Liver (tissue), 9 donors: ENCODE data around the gene PARD3. TPM values are rescaled to one million over a fixed set of nuclear protein-coding genes. Genes with fewer than 3 reads are reported as not detected.

ENCODE experiments used
- DNase-seq: peaks from one replicate; pipeline ENCODE4 v3.0.0-alpha.2; 2017; ENCODE audit warnings: low spot score
- H3K27ac ChIP-seq, 2 donors: one replicate each; pipeline ENCODE4 v1.7.0; 2013; ENCODE audit warnings: inconsistent platforms in 2 of 2, low read length in 2 of 2, control low read depth in 1 of 2, low read depth in 1 of 2, mild to moderate bottlenecking in 1 of 2
- H3K27me3 ChIP-seq, 4 donors: one replicate each; pipeline versions ENCODE4 v1.6.1 to v1.7.0; 2013; ENCODE audit warnings: low read length in 3 of 4, inconsistent platforms in 1 of 4, mild to moderate bottlenecking in 1 of 4, moderate library complexity in 1 of 4; ENCODE audit not compliant: control insufficient read depth in 4 of 4, insufficient read depth in 4 of 4
- H3K36me3 ChIP-seq, 4 donors: one replicate each; pipeline versions ENCODE4 v1.6.1 to v1.7.0; 2013; ENCODE audit warnings: low read length in 3 of 4, mild to moderate bottlenecking in 3 of 4, low read depth in 1 of 4, moderate library complexity in 1 of 4; ENCODE audit not compliant: control insufficient read depth in 4 of 4, insufficient read depth in 3 of 4
- H3K4me1 ChIP-seq, 4 donors: one replicate each; pipeline versions ENCODE4 v1.6.1 to v1.7.0; 2013; ENCODE audit warnings: low read length in 3 of 4, mild to moderate bottlenecking in 3 of 4, moderate library complexity in 1 of 4; ENCODE audit not compliant: control insufficient read depth in 4 of 4, insufficient read depth in 4 of 4
- H3K4me3 ChIP-seq, 3 donors: one replicate each; pipeline versions ENCODE4 v1.6.1 to v1.7.0; 2013; ENCODE audit warnings: low read length in 3 of 3, control low read depth in 1 of 3, low read depth in 1 of 3, mild to moderate bottlenecking in 1 of 3
- H3K9ac ChIP-seq, 2 donors: one replicate each; pipeline ENCODE4 v1.7.0; 2013; ENCODE audit warnings: low read length in 2 of 2, mild to moderate bottlenecking in 2 of 2, moderate library complexity in 2 of 2, control low read depth in 1 of 2, low read depth in 1 of 2
- H3K9me3 ChIP-seq, 4 donors: one replicate each; pipeline versions ENCODE4 v1.6.1 to v1.7.0; 2013; ENCODE audit warnings: low read length in 3 of 4; ENCODE audit not compliant: control insufficient read depth in 4 of 4
- CTCF ChIP-seq: fragments of 150-350 bp; IDR thresholded peaks from 2 replicates; pipeline ENCODE4 v1.5.1; 2017; ENCODE audit warnings: improper control_type of control experiment, low read depth, low read length; ENCODE audit not compliant: missing input control
- EGR1 ChIP-seq, 2 donors: IDR thresholded peaks; 2 replicates each; pipeline ENCODE4 v1.6.1; 2016 to 2018; ENCODE audit warnings: antibody characterized with exemption in 2 of 2, low read depth in 2 of 2
- FOXA1 ChIP-seq: IDR thresholded peaks from 2 replicates; pipeline ENCODE4 v1.6.1; 2016; ENCODE audit warnings: antibody characterized with exemption
- FOXA2 ChIP-seq: IDR thresholded peaks from 2 replicates; pipeline ENCODE4 v1.6.1; 2016; ENCODE audit warnings: antibody characterized with exemption
- GABPA ChIP-seq, 2 donors: IDR thresholded peaks in 1 of 2; conservative IDR thresholded peaks in 1 of 2; 2 replicates each; pipeline ENCODE4 v1.6.1; 2016; ENCODE audit warnings: antibody characterized with exemption in 2 of 2, mild to moderate bottlenecking in 1 of 2, moderate library complexity in 1 of 2
- HNF4A ChIP-seq, 2 donors: conservative IDR thresholded peaks; 2 replicates each; pipeline ENCODE4 v1.6.1; 2016; ENCODE audit warnings: antibody characterized with exemption in 2 of 2, mild to moderate bottlenecking in 2 of 2
- HNF4G ChIP-seq: IDR thresholded peaks from 2 replicates; pipeline ENCODE4 v1.6.1; 2016; ENCODE audit warnings: antibody characterized with exemption
- JUND ChIP-seq, 2 donors: IDR thresholded peaks; 2 replicates each; pipeline ENCODE4 v1.6.1; 2016; ENCODE audit warnings: antibody characterized with exemption in 2 of 2
- MAX ChIP-seq: IDR thresholded peaks from 2 replicates; pipeline ENCODE4 v1.6.1; 2016; ENCODE audit warnings: antibody characterized with exemption
- NR2F2 ChIP-seq: IDR thresholded peaks from 2 replicates; pipeline ENCODE4 v1.6.1; 2016; ENCODE audit warnings: antibody characterized with exemption
- RAD21 ChIP-seq, 2 donors: IDR thresholded peaks; 2 replicates each; pipeline ENCODE4 v1.6.1; 2016; ENCODE audit warnings: antibody characterized with exemption in 2 of 2, mild to moderate bottlenecking in 2 of 2
- REST ChIP-seq: IDR thresholded peaks from 2 replicates; pipeline ENCODE4 v1.6.1; 2016; ENCODE audit warnings: antibody characterized with exemption, mild to moderate bottlenecking
- RXRA ChIP-seq, 2 donors: IDR thresholded peaks; 2 replicates each; pipeline ENCODE4 v1.6.1; 2017 to 2018; ENCODE audit warnings: antibody characterized with exemption in 2 of 2, mild to moderate bottlenecking in 1 of 2
- SP1 ChIP-seq: IDR thresholded peaks from 2 replicates; pipeline ENCODE4 v1.6.1; 2018; ENCODE audit warnings: antibody characterized with exemption, mild to moderate bottlenecking
- TAF1 ChIP-seq: conservative IDR thresholded peaks from 2 replicates; pipeline ENCODE4 v1.6.1; 2016; ENCODE audit warnings: antibody characterized with exemption, mild to moderate bottlenecking
- YY1 ChIP-seq: IDR thresholded peaks from 2 replicates; pipeline ENCODE4 v1.6.1; 2016; ENCODE audit warnings: antibody characterized with exemption, mild to moderate bottlenecking
- WGBS: extraction: QIAGEN DNeasy Blood & Tissue Kit; methylation state at CpG from one replicate; pipeline ENCODE4 v1.1.7; 2013; 5-methylcytosine and 5-hydroxymethylcytosine counted together
- polyA plus RNA-seq, 2 donors: library from polyadenylated mRNA; stranded (reverse) in 1 of 2; unstranded in 1 of 2; fragments of 200-250 nt in 1 of 2; fragments of >200 nt in 1 of 2; fragmentation: Nextera tagmentation in 1 of 2; extraction: Ambion mirVana in 1 of 2; gene quantifications; one replicate each; pipeline versions ENCODE4 v1.2.1 to v1.2.3, GENCODE V29; 2013 to 2015
- total RNA-seq, 2 donors: library from RNA; depleted of rRNA; stranded (reverse); fragments of >200 nt; gene quantifications; one replicate each; pipeline ENCODE4 v1.2.3, GENCODE V29; 2014
- TF ChIP-seq, protein P1 (sequence below): IDR thresholded peaks from 2 replicates; pipeline ENCODE4 v1.6.1; 2016; ENCODE audit warnings: antibody characterized with exemption
- TF ChIP-seq, protein P2 (sequence below): IDR thresholded peaks from 2 replicates; pipeline ENCODE4 v1.6.1; 2016; ENCODE audit warnings: antibody characterized with exemption
- donor health status: healthy.
- donor health status: healthy.
- donor health status: healthy.
- donor health status: healthy.
- donor health status: healthy.

The PARD3 gene
- total and polyA plus RNA-seq, 4 donors, result 12.3 to 43.8 (median 13.5) TPM

DNA sequence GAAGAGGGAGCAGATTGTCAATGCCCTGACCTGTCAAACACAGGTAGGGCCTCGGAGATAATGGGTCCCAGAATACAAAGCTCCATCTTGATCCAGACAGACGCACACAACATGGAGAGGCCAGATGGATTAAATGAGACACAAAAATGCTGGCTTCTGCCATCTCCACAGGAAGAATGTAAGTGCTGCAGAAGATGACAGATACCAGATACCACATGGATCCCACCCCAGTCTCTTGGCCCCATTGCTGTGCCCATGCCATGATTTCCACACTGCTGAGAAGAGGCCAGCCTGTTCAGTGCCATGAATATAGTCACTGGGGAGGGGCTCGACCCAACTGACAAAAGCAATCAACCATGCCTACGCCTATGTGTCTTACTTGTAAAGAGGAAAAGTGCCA is 487.9 kb downstream of the PARD3 start:
- 95% methylated on average over 4 of the region's 4 CpGs for WGBS
- no peak overlapping the region for H3K9ac ChIP-seq
- H3K9me3 ChIP-seq, result no peaks in the 10 kb centered on the region
- H3K27me3 ChIP-seq, result no peaks in the 10 kb centered on the region
- TF ChIP-seq HNF4A (conservative IDR thresholded peaks at IDR 0.05), result no peak
- TF ChIP-seq EGR1 (IDR thresholded peaks at IDR 0.05; ENCODE audit: low read depth in 2 of 2), result no peak
- no peak for TF ChIP-seq FOXA1
- TF ChIP-seq, protein P1, sequence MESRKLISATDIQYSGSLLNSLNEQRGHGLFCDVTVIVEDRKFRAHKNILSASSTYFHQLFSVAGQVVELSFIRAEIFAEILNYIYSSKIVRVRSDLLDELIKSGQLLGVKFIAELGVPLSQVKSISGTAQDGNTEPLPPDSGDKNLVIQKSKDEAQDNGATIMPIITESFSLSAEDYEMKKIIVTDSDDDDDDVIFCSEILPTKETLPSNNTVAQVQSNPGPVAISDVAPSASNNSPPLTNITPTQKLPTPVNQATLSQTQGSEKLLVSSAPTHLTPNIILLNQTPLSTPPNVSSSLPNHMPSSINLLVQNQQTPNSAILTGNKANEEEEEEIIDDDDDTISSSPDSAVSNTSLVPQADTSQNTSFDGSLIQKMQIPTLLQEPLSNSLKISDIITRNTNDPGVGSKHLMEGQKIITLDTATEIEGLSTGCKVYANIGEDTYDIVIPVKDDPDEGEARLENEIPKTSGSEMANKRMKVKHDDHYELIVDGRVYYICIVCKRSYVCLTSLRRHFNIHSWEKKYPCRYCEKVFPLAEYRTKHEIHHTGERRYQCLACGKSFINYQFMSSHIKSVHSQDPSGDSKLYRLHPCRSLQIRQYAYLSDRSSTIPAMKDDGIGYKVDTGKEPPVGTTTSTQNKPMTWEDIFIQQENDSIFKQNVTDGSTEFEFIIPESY, result no peak
- TF ChIP-seq RAD21 (IDR thresholded peaks at IDR 0.05), result no peak
- TF ChIP-seq GABPA (IDR thresholded peaks at IDR 0.05 in 1 of 2, conservative IDR thresholded peaks at IDR 0.05 in 1 of 2), result no peak
- no peak for TF ChIP-seq HNF4G
- TF ChIP-seq CTCF, result no peak
- no peak for TF ChIP-seq JUND (IDR thresholded peaks at IDR 0.05)
- no peak for TF ChIP-seq RXRA (IDR thresholded peaks at IDR 0.05)
- TF ChIP-seq NR2F2, result no peak
- no peak for TF ChIP-seq YY1
- TF ChIP-seq, protein P2, sequence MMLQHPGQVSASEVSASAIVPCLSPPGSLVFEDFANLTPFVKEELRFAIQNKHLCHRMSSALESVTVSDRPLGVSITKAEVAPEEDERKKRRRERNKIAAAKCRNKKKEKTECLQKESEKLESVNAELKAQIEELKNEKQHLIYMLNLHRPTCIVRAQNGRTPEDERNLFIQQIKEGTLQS, result no peak
- TF ChIP-seq TAF1, result no peak
- no peak for DNase-seq
- no peaks in the 10 kb centered on the region for H3K4me1 ChIP-seq
- no peak overlapping the region for H3K4me3 ChIP-seq
- H3K36me3 ChIP-seq, result peaks cover 0 to 9% (median 3%) of the 10 kb centered on the region in 4 donors
- no peak overlapping the region for H3K27ac ChIP-seq

DNA sequence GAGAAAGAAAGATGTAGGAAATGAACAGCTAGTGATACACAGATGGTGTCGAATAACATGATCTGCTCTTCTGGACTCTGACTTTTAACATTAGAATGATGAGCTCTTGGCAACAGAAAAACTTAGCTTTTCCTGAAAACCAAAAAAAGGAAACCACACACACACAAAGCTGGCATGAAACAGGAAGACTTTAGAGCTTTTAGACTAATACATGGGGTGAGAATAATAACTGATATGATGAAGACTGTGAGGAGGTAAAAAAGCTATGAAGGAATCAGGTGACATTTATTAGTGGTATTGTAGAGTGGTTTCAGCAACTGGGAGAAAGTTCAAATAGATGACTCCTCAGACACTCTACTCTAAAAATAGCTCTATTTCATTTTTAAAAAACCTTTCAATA is 491.9 kb downstream of the PARD3 start:
- Histone ChIP-seq H3K9ac (no peak overlapping the region), H3K36me3 (peaks cover 0 to 3% (median under 1%) of the 10 kb centered on the region in 4 donors), H3K27ac (no peak overlapping the region), H3K27me3 (no peaks in the 10 kb centered on the region), H3K4me3 (no peak overlapping the region), H3K4me1 (no peaks in the 10 kb centered on the region), H3K9me3 (no peaks in the 10 kb centered on the region)
- no peak for DNase-seq
- 59% methylated on average over 1 of the region's 1 CpG for WGBS
- TF ChIP-seq, protein P1, result no peak
- TF ChIP-seq RAD21 (IDR thresholded peaks at IDR 0.05) (no peak), YY1 (no peak), RXRA (IDR thresholded peaks at IDR 0.05) (no peak), GABPA (IDR thresholded peaks at IDR 0.05 in 1 of 2, conservative IDR thresholded peaks at IDR 0.05 in 1 of 2) (no peak), SP1 (no peak), FOXA1 (no peak), MAX (no peak), CTCF (no peak), HNF4G (no peak), REST (no peak), NR2F2 (no peak), EGR1 (IDR thresholded peaks at IDR 0.05; ENCODE audit: low read depth in 2 of 2) (no peak), JUND (IDR thresholded peaks at IDR 0.05) (no peak), HNF4A (conservative IDR thresholded peaks at IDR 0.05) (no peak), FOXA2 (no peak), TAF1 (no peak)
- TF ChIP-seq, protein P2, result no peak
